ENCODE results near the gene GDF7.

Gene GDF7

GRCh38 chr2:20723543-20723942, 56.6 kb downstream of the GDF7 start:
- no peak for TF ChIP-seq POLR2A (IDR thresholded peaks at IDR 0.05; ENCODE audit: low read depth, low read length)
- no peak for TF ChIP-seq POLR2AphosphoS5 (IDR thresholded peaks at IDR 0.05; ENCODE audit: low read depth, low read length)
- FAIRE-seq (no peak), DNase-seq (ENCODE audit: insufficient read length) (no peak)

- FAIRE-seq = no peak
Observed at GRCh38 chr2:20724500-20725053, 57.6 kb downstream of the GDF7 start.

GRCh38 chr2:20725782-20726181, 58.8 kb downstream of the GDF7 start:
- FAIRE-seq = no peak

More at GRCh38 chr2:20724500-20725053, 57.6 kb downstream of the GDF7 start:
- no peak for DNase-seq (ENCODE audit: insufficient read length)
- TF ChIP-seq POLR2AphosphoS5 (IDR thresholded peaks at IDR 0.05; ENCODE audit: low read depth, low read length) = no peak
- TF ChIP-seq POLR2A (IDR thresholded peaks at IDR 0.05; ENCODE audit: low read depth, low read length) = no peak
- no peak for TF ChIP-seq TAF1 (IDR thresholded peaks at IDR 0.05; ENCODE audit: borderline replicate concordance, low read depth, low read length)

GRCh38 chr2:20726913-20727312, 60.0 kb downstream of the GDF7 start:
- FAIRE-seq (no peak), DNase-seq (ENCODE audit: insufficient read length) (no peak)
- TF ChIP-seq TAF1 (IDR thresholded peaks at IDR 0.05; ENCODE audit: borderline replicate concordance, low read depth, low read length) = no peak
- no peak for TF ChIP-seq POLR2AphosphoS5 (IDR thresholded peaks at IDR 0.05; ENCODE audit: low read depth, low read length)
- no peak for TF ChIP-seq POLR2A (IDR thresholded peaks at IDR 0.05; ENCODE audit: low read depth, low read length)

More at GRCh38 chr2:20725782-20726181, 58.8 kb downstream of the GDF7 start:
- no peak for DNase-seq (ENCODE audit: insufficient read length)
- TF ChIP-seq TAF1 (IDR thresholded peaks at IDR 0.05; ENCODE audit: borderline replicate concordance, low read depth, low read length) (no peak), POLR2AphosphoS5 (IDR thresholded peaks at IDR 0.05; ENCODE audit: low read depth, low read length) (no peak), POLR2A (IDR thresholded peaks at IDR 0.05; ENCODE audit: low read depth, low read length) (no peak)

- DNase-seq (ENCODE audit: insufficient read length) (no peak), FAIRE-seq (peak; percentile 70)
- TF ChIP-seq TAF1 (IDR thresholded peaks at IDR 0.05; ENCODE audit: borderline replicate concordance, low read depth, low read length) (no peak), POLR2A (IDR thresholded peaks at IDR 0.05; ENCODE audit: low read depth, low read length) (no peak), POLR2AphosphoS5 (IDR thresholded peaks at IDR 0.05; ENCODE audit: low read depth, low read length) (no peak)
Observed at GRCh38 chr2:20728114-20728758, 61.3 kb downstream of the GDF7 start.
